GM23338 (cell line): ENCODE data around the gene B4GALT2.

Source experiments
- CTCF ChIP-seq, 2 experiments: fragments of 200-600 bp in 1 of 2; sonication (generic) in 1 of 2; conservative IDR thresholded peaks; 2 replicates each; pipeline versions ENCODE4 v1.5.1 to v1.6.1; 2016 to 2017; ENCODE audit warnings: antibody characterized with exemption in 2 of 2, low read depth in 2 of 2, mild to moderate bottlenecking in 2 of 2, moderate library complexity in 1 of 2
- EZH2 ChIP-seq: fragments of 200-600 bp; sonication (generic); IDR thresholded peaks from one replicate; pipeline ENCODE4 v1.8.0; 2017; ENCODE audit warnings: antibody characterized with exemption, mild to moderate bottlenecking, low read depth; ENCODE audit not compliant: unreplicated experiment
- EZH2phosphoT487 ChIP-seq: fragments of 200-600 bp; sonication (generic); IDR thresholded peaks from one replicate; pipeline ENCODE4 v1.8.1; 2018; ENCODE audit warnings: antibody characterized with exemption; ENCODE audit not compliant: unreplicated experiment
- JUNB ChIP-seq: IDR thresholded peaks from one replicate; pipeline ENCODE4 v1.6.1; 2016; ENCODE audit warnings: antibody characterized with exemption; ENCODE audit not compliant: unreplicated experiment
- POLR2AphosphoS5 ChIP-seq: IDR thresholded peaks from 2 replicates; pipeline ENCODE4 v1.6.1; 2016; ENCODE audit warnings: antibody characterized with exemption, low read depth
- ZNF114 ChIP-seq: fragments of 250-450 bp; sonication (Bioruptor Pico); IDR thresholded peaks from 2 replicates; pipeline ENCODE4 v1.5.0; 2020; ENCODE audit warnings: mild to moderate bottlenecking, moderate library complexity
- ZNF331 ChIP-seq: fragments of 250-450 bp; sonication (Bioruptor Pico); IDR thresholded peaks from 2 replicates; pipeline ENCODE4 v1.5.0; 2020; ENCODE audit warnings: low read depth, mild to moderate bottlenecking, moderate library complexity

- no peak for TF ChIP-seq ZNF331 (CRISPR knock-in tag)
- TF ChIP-seq CTCF (conservative IDR thresholded peaks at IDR 0.05; ENCODE audit: low read depth in 2 of 2) = no peak
- TF ChIP-seq JUNB = no peak
- no peak for TF ChIP-seq POLR2AphosphoS5
- no peak for TF ChIP-seq ZNF114 (CRISPR knock-in tag)
- no peak for TF ChIP-seq EZH2phosphoT487
- no peak for TF ChIP-seq EZH2
Measured at GRCh38 chr1:44038876-44039657, 60.1 kb downstream of the B4GALT2 start.
